Ovary (tissue), 9 donors: ENCODE data around the gene C3AR1. TPM values are rescaled to one million over a fixed set of nuclear protein-coding genes. Genes with fewer than 3 reads are reported as not detected.
"Not testable (repeated sequence)": the region's sequence is repeated elsewhere in the genome, so short reads cannot be mapped to it uniquely, and the experiment has no call there.

Experiments used
- DNase-seq, 5 donors: peaks; one replicate each; pipeline ENCODE4 v3.0.0-alpha.2; 2019 to 2020
- H3K27ac ChIP-seq, 2 donors: fragments of 200-600 bp; one replicate each; pipeline versions ENCODE4 v1.5.1 to v1.8.0; 2019 to 2022
- H3K27me3 ChIP-seq: fragments of 200-600 bp; one replicate; pipeline ENCODE4 v1.8.0; 2022
- H3K36me3 ChIP-seq: fragments of 200-600 bp; sonication (generic); one replicate; pipeline ENCODE4 v1.5.1; 2019
- H3K4me1 ChIP-seq: one replicate; pipeline ENCODE4 v1.8.1; 2013; ENCODE audit warnings: mild to moderate bottlenecking, moderate library complexity; ENCODE audit not compliant: insufficient read depth
- H3K4me3 ChIP-seq: fragments of 200-600 bp; sonication (generic); one replicate; pipeline ENCODE4 v1.5.1; 2017
- H3K9me3 ChIP-seq, 2 donors: fragments of 200-600 bp in 1 of 2; sonication (generic) in 1 of 2; one replicate each; pipeline versions ENCODE4 v1.5.1 to v1.8.1; 2013 to 2019; ENCODE audit warnings: mild to moderate bottlenecking in 1 of 2, moderate library complexity in 1 of 2
- CTCF ChIP-seq, 3 donors: fragments of 450-650 bp in 2 of 3; fragments of 200-600 bp in 1 of 3; IDR thresholded peaks; one replicate each; pipeline versions ENCODE4 v1.5.1 to v1.8.0; 2016 to 2022; ENCODE audit warnings: antibody characterized with exemption in 3 of 3, mild to moderate bottlenecking in 1 of 3
- EP300 ChIP-seq: sonication (generic); formaldehyde crosslinking; IDR thresholded peaks from one replicate; pipeline ENCODE4 v1.6.1; 2017; ENCODE audit warnings: antibody characterized with exemption
- POLR2A ChIP-seq: fragments of 450-650 bp; IDR thresholded peaks from one replicate; pipeline ENCODE4 v1.6.1; 2017; ENCODE audit warnings: antibody characterized with exemption, mild to moderate bottlenecking, moderate library complexity
- WGBS, 3 donors: extraction: QIAGEN DNeasy Blood & Tissue Kit in 1 of 3; methylation state at CpG; one replicate each; pipeline versions ENCODE4 v1.1.5 to v1.1.7; 2013 to 2017; 5-methylcytosine and 5-hydroxymethylcytosine counted together
- intact Hi-C, 4 donors: fragments of 100-400 bp; cut with DNase I; formaldehyde crosslinking; loops; one replicate each; pipeline versions ENCODE4 v1.11.0 to v1.15.1; 2022 to 2023
- polyA plus RNA-seq, 2 donors: library from polyadenylated mRNA; stranded (reverse); fragments of 200-250 nt in 1 of 2; fragments of 350-450 nt in 1 of 2; fragmentation: Illumina TruSeq in 1 of 2; extraction: RNeasy Lipid Tissue Mini Kit (QIAGEN cat#74804) in 1 of 2; gene quantifications; one replicate each; pipeline ENCODE4 v1.2.3, GENCODE V29; 2013 to 2014
- total RNA-seq, 7 donors: library from RNA; depleted of rRNA in 2 of 7; stranded (reverse); fragments of >200 nt in 2 of 7; fragmentation: NEBNext Ultra II Directional in 3 of 7; extraction: Animal tissue kit (Norgen Biotek cat#: 25700) in 3 of 7; gene quantifications; one replicate each; pipeline versions ENCODE4 v1.1.0 to v1.2.4, GENCODE V29; 2016 to 2023
- donor health status: DM: no; HTN: no; CAD: no; lungs with moderate emphysema.
- donor health status: DM: no; HTN: no; CAD: no.
- donor health status: Bipolar disorder and iron deficiency.
- donor health status: DM: yes; HTN: yes; CAD: no.
- donor health status: DM: no; HTN: no; CAD: no.
- donor health status: DM: yes; HTN: yes; CAD: no.

C3AR1 gene
- total and polyA plus RNA-seq, 9 donors = 2.5 to 22.6 (median 5.6) TPM

- no peak for DNase-seq
- H3K4me3 ChIP-seq = no peak overlapping the region
- H3K9me3 ChIP-seq = no peaks in the 10 kb centered on the region
- no peaks in the 10 kb centered on the region for H3K4me1 ChIP-seq
- H3K36me3 ChIP-seq = no peaks in the 10 kb centered on the region
- WGBS, 3 donors = 82 to 88% (median 85%) methylated on average over 6 of the region's 6 CpGs
- H3K27ac ChIP-seq = no peak overlapping the region
- intact Hi-C loops = no loop called here
- no peaks in the 10 kb centered on the region for H3K27me3 ChIP-seq
- TF ChIP-seq CTCF (IDR thresholded peaks at IDR 0.05) (no peak), POLR2A (no peak), EP300 (no peak)
These were observed 9.8 kb upstream of the C3AR1 start for GRCh38 chr12:8075935-8076334.

- not testable (repeated sequence) for H3K4me3 ChIP-seq, H3K27me3 ChIP-seq, H3K27ac ChIP-seq, H3K4me1 ChIP-seq, DNase-seq, H3K36me3 ChIP-seq, H3K9me3 ChIP-seq
- intact Hi-C loops = loop anchor here in 1 of 4 donors (5.0 kb wide), 1 partner anchor 35 kb away; no protein-coding TSS in a partner anchor
- WGBS, 3 donors = 85 to 86% (median 86%) methylated on average over 3 of the region's 3 CpGs
These were observed 5.7 kb upstream of the C3AR1 start for GRCh38 chr12:8071820-8072219.

- intact Hi-C loops = no loop called here
- Histone ChIP-seq H3K36me3 (no peaks in the 10 kb centered on the region), H3K9me3 (no peaks in the 10 kb centered on the region), H3K4me3 (no peak overlapping the region), H3K27ac (no peak overlapping the region), H3K27me3 (no peaks in the 10 kb centered on the region), H3K4me1 (no peaks in the 10 kb centered on the region)
- DNase-seq = no peak
- TF ChIP-seq EP300 (no peak), POLR2A (no peak)
These were observed 3.4 kb upstream of the C3AR1 start for GRCh38 chr12:8069582-8069981.

GRCh38 chr12:8064131-8064530, 2.0 kb downstream of the C3AR1 start:
- H3K4me1 ChIP-seq = no peaks in the 10 kb centered on the region
- H3K9me3 ChIP-seq = no peaks in the 10 kb centered on the region
- no peak for DNase-seq
- H3K27ac ChIP-seq = no peak overlapping the region
- no peaks in the 10 kb centered on the region for H3K27me3 ChIP-seq
- H3K36me3 ChIP-seq = no peaks in the 10 kb centered on the region
- H3K4me3 ChIP-seq = no peak overlapping the region
- no peak for TF ChIP-seq CTCF (IDR thresholded peaks at IDR 0.05)
- TF ChIP-seq EP300 = no peak
- TF ChIP-seq POLR2A = no peak
- intact Hi-C loops = no loop called here

- no peak overlapping the region for H3K4me3 ChIP-seq
- H3K36me3 ChIP-seq = no peaks in the 10 kb centered on the region
- 61 to 68% (median 65%) methylated on average over 6 of the region's 6 CpGs for WGBS, 3 donors
- no peaks in the 10 kb centered on the region for H3K4me1 ChIP-seq
- no peak for DNase-seq
- no peak for TF ChIP-seq CTCF (IDR thresholded peaks at IDR 0.05)
- no peak for TF ChIP-seq POLR2A
- no peak for TF ChIP-seq EP300
- H3K27ac ChIP-seq = no peak overlapping the region
- no peaks in the 10 kb centered on the region for H3K27me3 ChIP-seq
- H3K9me3 ChIP-seq = no peaks in the 10 kb centered on the region
- intact Hi-C loops = loop anchor here in 1 of 4 donors (5.0 kb wide), 1 partner anchor 1271 kb away; the partner anchor contains the start of gene CD4
These were observed 7.7 kb downstream of the C3AR1 start for GRCh38 chr12:8058506-8058905.

GRCh38 chr12:8057839-8058238, 8.3 kb downstream of the C3AR1 start:
- H3K4me3 ChIP-seq = no peak overlapping the region
- TF ChIP-seq POLR2A (no peak), CTCF (IDR thresholded peaks at IDR 0.05) (no peak), EP300 (no peak)
- H3K9me3 ChIP-seq = no peaks in the 10 kb centered on the region
- 58 to 66% (median 60%) methylated on average over 4 of the region's 4 CpGs for WGBS, 3 donors
- no peaks in the 10 kb centered on the region for H3K27me3 ChIP-seq
- no peak for DNase-seq
- H3K27ac ChIP-seq = no peak overlapping the region
- no peaks in the 10 kb centered on the region for H3K4me1 ChIP-seq
- intact Hi-C loops = loop anchor here in 1 of 4 donors (5.0 kb wide), 1 partner anchor 1271 kb away; the partner anchor contains the start of gene CD4
- no peaks in the 10 kb centered on the region for H3K36me3 ChIP-seq
